B cell (primary cell): ENCODE data around the gene PTPN7.

Experiments
- EZH2 ChIP-seq: IDR thresholded peaks from 2 replicates; pipeline ENCODE4 v1.6.1; 2012; ENCODE audit warnings: borderline replicate concordance, low read depth, mild to moderate bottlenecking, moderate library complexity, low read length; ENCODE audit not compliant: insufficient read depth, poor library complexity, severe bottlenecking
- TF ChIP-seq, protein P1 (sequence below): fragments of 200-600 bp; IDR thresholded peaks from one replicate; pipeline ENCODE4 v1.8.0; 2022; ENCODE audit warnings: antibody characterized with exemption, mild to moderate bottlenecking

DNA sequence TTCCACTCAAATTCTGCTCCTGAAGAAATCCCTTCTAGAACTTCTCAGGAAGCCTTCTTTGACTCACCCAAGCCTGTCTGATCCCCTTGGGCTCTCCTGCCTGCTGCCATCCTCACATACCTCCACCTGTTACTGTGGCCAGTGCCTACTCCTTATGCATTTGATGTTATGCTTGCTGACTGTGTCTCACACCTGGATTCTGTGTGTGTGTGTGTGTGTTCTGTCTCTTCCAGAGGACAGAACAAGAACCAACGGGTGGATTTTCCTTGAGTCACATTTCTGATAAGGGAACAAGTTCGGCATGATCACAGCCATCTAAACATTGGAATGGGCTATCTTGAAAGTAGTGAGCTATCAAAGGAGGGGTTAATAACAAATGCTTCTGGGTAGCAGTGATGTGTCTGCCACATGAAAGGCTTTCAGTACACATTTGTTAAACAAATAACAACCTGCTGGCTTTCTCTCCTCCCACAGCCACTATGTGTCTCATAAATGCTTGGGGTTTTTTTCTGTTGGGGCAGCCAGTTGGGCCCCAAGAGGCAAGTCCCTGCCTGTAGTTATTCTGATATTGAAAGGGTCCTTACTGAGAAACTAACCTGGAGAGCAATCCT lies 46.6 kb downstream of the PTPN7 start:
- TF ChIP-seq, protein P1, sequence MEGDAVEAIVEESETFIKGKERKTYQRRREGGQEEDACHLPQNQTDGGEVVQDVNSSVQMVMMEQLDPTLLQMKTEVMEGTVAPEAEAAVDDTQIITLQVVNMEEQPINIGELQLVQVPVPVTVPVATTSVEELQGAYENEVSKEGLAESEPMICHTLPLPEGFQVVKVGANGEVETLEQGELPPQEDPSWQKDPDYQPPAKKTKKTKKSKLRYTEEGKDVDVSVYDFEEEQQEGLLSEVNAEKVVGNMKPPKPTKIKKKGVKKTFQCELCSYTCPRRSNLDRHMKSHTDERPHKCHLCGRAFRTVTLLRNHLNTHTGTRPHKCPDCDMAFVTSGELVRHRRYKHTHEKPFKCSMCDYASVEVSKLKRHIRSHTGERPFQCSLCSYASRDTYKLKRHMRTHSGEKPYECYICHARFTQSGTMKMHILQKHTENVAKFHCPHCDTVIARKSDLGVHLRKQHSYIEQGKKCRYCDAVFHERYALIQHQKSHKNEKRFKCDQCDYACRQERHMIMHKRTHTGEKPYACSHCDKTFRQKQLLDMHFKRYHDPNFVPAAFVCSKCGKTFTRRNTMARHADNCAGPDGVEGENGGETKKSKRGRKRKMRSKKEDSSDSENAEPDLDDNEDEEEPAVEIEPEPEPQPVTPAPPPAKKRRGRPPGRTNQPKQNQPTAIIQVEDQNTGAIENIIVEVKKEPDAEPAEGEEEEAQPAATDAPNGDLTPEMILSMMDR, result no peak
- TF ChIP-seq EZH2, result no peak
